ENCODE data around the gene NRXN2.

The NRXN2 gene

GRCh38 chr11:64763526-64764039 lies 40.6 kb upstream of the NRXN2 start:
- TF ChIP-seq GATA2 (IDR thresholded peaks at IDR 0.05; ENCODE audit: low read depth, low read length) = no peak
- no peak for TF ChIP-seq GATA3 (IDR thresholded peaks at IDR 0.05; ENCODE audit: low read depth, low read length)

- TF ChIP-seq GATA2 (IDR thresholded peaks at IDR 0.05; ENCODE audit: low read depth, low read length) = no peak
- no peak for TF ChIP-seq GATA3 (IDR thresholded peaks at IDR 0.05; ENCODE audit: low read depth, low read length)
Measured at GRCh38 chr11:64762674-64763525, 39.9 kb upstream of the NRXN2 start.

GRCh38 chr11:64762277-64762673 lies 39.3 kb upstream of the NRXN2 start:
- TF ChIP-seq GATA2 (IDR thresholded peaks at IDR 0.05; ENCODE audit: low read depth, low read length) (no peak), GATA3 (IDR thresholded peaks at IDR 0.05; ENCODE audit: low read depth, low read length) (no peak)

- TF ChIP-seq GATA3 (IDR thresholded peaks at IDR 0.05; ENCODE audit: low read depth, low read length) (no peak), GATA2 (IDR thresholded peaks at IDR 0.05; ENCODE audit: low read depth, low read length) (no peak)
Measured at GRCh38 chr11:64760759-64761420, 37.9 kb upstream of the NRXN2 start.

- TF ChIP-seq GATA2 (IDR thresholded peaks at IDR 0.05; ENCODE audit: low read depth, low read length) (no peak), GATA3 (IDR thresholded peaks at IDR 0.05; ENCODE audit: low read depth, low read length) (no peak)
Measured at GRCh38 chr11:64759722-64760719, 37.0 kb upstream of the NRXN2 start, which contains the start of gene PYGM. TSS of gene PYGM (minus strand) at chr11:64759974. CDS start at chr11:64759898, 76 bp downstream.

GRCh38 chr11:64759131-64759721 lies 36.2 kb upstream of the NRXN2 start:
- TF ChIP-seq GATA2 (IDR thresholded peaks at IDR 0.05; ENCODE audit: low read depth, low read length) = no peak
- no peak for TF ChIP-seq GATA3 (IDR thresholded peaks at IDR 0.05; ENCODE audit: low read depth, low read length)

GRCh38 chr11:64758330-64759079 lies 35.5 kb upstream of the NRXN2 start:
- no peak for TF ChIP-seq GATA2 (IDR thresholded peaks at IDR 0.05; ENCODE audit: low read depth, low read length)
- no peak for TF ChIP-seq GATA3 (IDR thresholded peaks at IDR 0.05; ENCODE audit: low read depth, low read length)

GRCh38 chr11:64757549-64758329 lies 34.7 kb upstream of the NRXN2 start:
- no peak for TF ChIP-seq GATA2 (IDR thresholded peaks at IDR 0.05; ENCODE audit: low read depth, low read length)
- TF ChIP-seq GATA3 (IDR thresholded peaks at IDR 0.05; ENCODE audit: low read depth, low read length) = no peak

- TF ChIP-seq GATA2 (IDR thresholded peaks at IDR 0.05; ENCODE audit: low read depth, low read length) (no peak), GATA3 (IDR thresholded peaks at IDR 0.05; ENCODE audit: low read depth, low read length) (no peak)
Measured at GRCh38 chr11:64755681-64756361, 32.8 kb upstream of the NRXN2 start.

GRCh38 chr11:64754919-64755662 lies 32.1 kb upstream of the NRXN2 start:
- TF ChIP-seq GATA2 (IDR thresholded peaks at IDR 0.05; ENCODE audit: low read depth, low read length) = no peak
- TF ChIP-seq GATA3 (IDR thresholded peaks at IDR 0.05; ENCODE audit: low read depth, low read length) = no peak
